ENCODE data around the gene NID1.

The NID1 gene

DNA sequence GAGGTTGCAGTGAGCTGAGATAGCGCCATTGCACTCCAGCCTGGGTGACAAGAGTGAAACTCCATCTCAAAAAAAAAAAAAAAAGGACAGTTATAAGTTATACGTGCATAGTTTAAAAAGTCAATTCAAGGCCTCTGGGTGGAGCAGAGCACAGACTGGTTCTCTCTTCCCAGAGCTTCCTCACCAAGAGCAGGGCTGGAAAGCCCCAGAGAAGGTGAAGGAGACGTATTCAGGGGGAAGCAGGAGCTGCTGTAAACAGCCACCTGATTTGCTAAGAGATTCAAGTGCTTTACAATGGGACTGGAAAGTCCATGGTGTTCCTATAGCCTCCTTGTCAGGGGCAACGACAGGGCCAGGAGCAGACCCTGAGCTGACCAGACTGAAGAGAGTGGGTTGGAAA, 113.2 kb downstream of the NID1 start:
- H3K23ac ChIP-seq (ENCODE audit: low read depth, low read length, poor library complexity) = no peak overlapping the region
- H2AFZ ChIP-seq (ENCODE audit: low read length) = no peak overlapping the region
- peaks cover 0 to 5% of the 10 kb centered on the region in 2 donors for H3K4me1 ChIP-seq (ENCODE audit: control insufficient read depth in 2 of 2, insufficient read depth in 1 of 2, low read depth in 1 of 2, low read length in 2 of 2)
- no peak overlapping the region for H3K4ac ChIP-seq (ENCODE audit: low read length)
- H3K18ac ChIP-seq (ENCODE audit: low read length) = no peak overlapping the region
- peaks cover 0 to 2% of the 10 kb centered on the region in 2 donors for H3K9me3 ChIP-seq (replicated peaks in 1 of 2; ENCODE audit: control insufficient read depth in 2 of 2, insufficient read depth in 1 of 2, low read depth in 1 of 2, low read length in 2 of 2)
- H2AK5ac ChIP-seq (ENCODE audit: low read depth, low read length) = no peak overlapping the region
- H3K4me2 ChIP-seq (ENCODE audit: insufficient read depth, low read length, poor library complexity, severe bottlenecking) = no peak overlapping the region
- no peaks in the 10 kb centered on the region for H3K79me1 ChIP-seq (ENCODE audit: low read depth, low read length)
- H3K9ac ChIP-seq (ENCODE audit: low read depth, low read length, poor library complexity) = no peak overlapping the region
- no peak for DNase-seq (ENCODE audit: low spot score)
- no peak overlapping the region for H2BK5ac ChIP-seq (ENCODE audit: low read length)
- H2BK15ac ChIP-seq (ENCODE audit: low read length) = no peak overlapping the region
- no peak overlapping the region for H3K14ac ChIP-seq (ENCODE audit: low read length)
- no peaks in the 10 kb centered on the region for H3K27me3 ChIP-seq (ENCODE audit: control insufficient read depth in 3 of 3, insufficient read depth in 3 of 3, low read depth in 1 of 3, low read length in 3 of 3)
- no peak overlapping the region for H4K8ac ChIP-seq (ENCODE audit: low read depth, low read length)
- no CpG with 5 or more reads among the region's 4 CpGs for WGBS, 2 donors (ENCODE audit: extremely low coverage in 2 of 2, insufficient read length in 2 of 2, insufficient replicate concordance in 1 of 2)
- H3K36me3 ChIP-seq (replicated peaks in 1 of 2; ENCODE audit: control insufficient read depth in 2 of 2, insufficient read depth in 2 of 2, low read length in 2 of 2) = no peaks in the 10 kb centered on the region
- H2BK120ac ChIP-seq (ENCODE audit: low read depth, low read length) = no peak overlapping the region
- no peak overlapping the region for H3K27ac ChIP-seq (replicated peaks; ENCODE audit: low read length)
- no peak overlapping the region for H3K4me3 ChIP-seq (ENCODE audit: low read length in 2 of 2)
- H2BK12ac ChIP-seq (ENCODE audit: low read length) = no peak overlapping the region
- H4K91ac ChIP-seq (ENCODE audit: low read depth, low read length, poor library complexity) = no peak overlapping the region

DNA sequence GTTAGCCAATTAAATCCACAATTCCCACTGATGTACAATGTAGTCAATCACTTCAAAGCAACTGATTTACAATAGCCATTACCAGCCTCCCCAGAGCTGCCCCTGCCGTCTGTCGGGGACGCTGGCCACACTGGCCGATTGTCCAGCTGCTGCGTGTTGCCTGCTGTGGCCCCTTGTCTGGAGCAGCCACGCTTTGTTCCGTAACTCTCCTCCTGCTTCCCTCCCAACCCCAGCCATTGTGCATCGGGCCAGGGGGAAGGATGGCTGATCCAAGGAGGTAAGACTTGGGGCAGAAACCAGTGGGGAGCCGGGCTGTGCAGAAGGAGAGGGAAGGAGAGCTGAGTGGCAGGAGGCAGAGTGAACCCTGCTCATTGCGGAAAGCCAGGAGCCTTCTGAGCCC, 114.6 kb downstream of the NID1 start:
- H3K23ac ChIP-seq (ENCODE audit: low read depth, low read length, poor library complexity) = no peak overlapping the region
- peak overlapping the region; percentile 9 for H3K18ac ChIP-seq (ENCODE audit: low read length)
- no peak overlapping the region for H2AK5ac ChIP-seq (ENCODE audit: low read depth, low read length)
- H3K14ac ChIP-seq (ENCODE audit: low read length) = peak overlapping the region; percentile 25
- H2BK120ac ChIP-seq (ENCODE audit: low read depth, low read length) = no peak overlapping the region
- no peak overlapping the region for H2BK15ac ChIP-seq (ENCODE audit: low read length)
- peak overlapping the region; percentile 81 for H2AFZ ChIP-seq (ENCODE audit: low read length)
- H3K36me3 ChIP-seq (replicated peaks in 1 of 2; ENCODE audit: control insufficient read depth in 2 of 2, insufficient read depth in 2 of 2, low read length in 2 of 2) = no peaks in the 10 kb centered on the region
- no peak overlapping the region for H2BK12ac ChIP-seq (ENCODE audit: low read length)
- H3K4ac ChIP-seq (ENCODE audit: low read length) = no peak overlapping the region
- peaks cover 0 to 5% of the 10 kb centered on the region in 2 donors for H3K4me1 ChIP-seq (ENCODE audit: control insufficient read depth in 2 of 2, insufficient read depth in 1 of 2, low read depth in 1 of 2, low read length in 2 of 2)
- no peak overlapping the region for H2BK5ac ChIP-seq (ENCODE audit: low read length)
- H3K79me1 ChIP-seq (ENCODE audit: low read depth, low read length) = no peaks in the 10 kb centered on the region
- WGBS, 2 donors (ENCODE audit: extremely low coverage in 2 of 2, insufficient read length in 2 of 2, insufficient replicate concordance in 1 of 2) = no CpG with 5 or more reads among the region's 10 CpGs
- H4K8ac ChIP-seq (ENCODE audit: low read depth, low read length) = peak overlapping the region; percentile 19
- no peak overlapping the region for H3K9ac ChIP-seq (ENCODE audit: low read depth, low read length, poor library complexity)
- H4K91ac ChIP-seq (ENCODE audit: low read depth, low read length, poor library complexity) = no peak overlapping the region
- H3K4me3 ChIP-seq (ENCODE audit: low read length in 2 of 2) = no peak overlapping the region
- DNase-seq (ENCODE audit: low spot score) = no peak
- no peaks in the 10 kb centered on the region for H3K27me3 ChIP-seq (ENCODE audit: control insufficient read depth in 3 of 3, insufficient read depth in 3 of 3, low read depth in 1 of 3, low read length in 3 of 3)
- peaks cover 0 to 2% of the 10 kb centered on the region in 2 donors for H3K9me3 ChIP-seq (replicated peaks in 1 of 2; ENCODE audit: control insufficient read depth in 2 of 2, insufficient read depth in 1 of 2, low read depth in 1 of 2, low read length in 2 of 2)
- H3K4me2 ChIP-seq (ENCODE audit: insufficient read depth, low read length, poor library complexity, severe bottlenecking) = no peak overlapping the region
- H3K27ac ChIP-seq (replicated peaks; ENCODE audit: low read length) = no peak overlapping the region

DNA sequence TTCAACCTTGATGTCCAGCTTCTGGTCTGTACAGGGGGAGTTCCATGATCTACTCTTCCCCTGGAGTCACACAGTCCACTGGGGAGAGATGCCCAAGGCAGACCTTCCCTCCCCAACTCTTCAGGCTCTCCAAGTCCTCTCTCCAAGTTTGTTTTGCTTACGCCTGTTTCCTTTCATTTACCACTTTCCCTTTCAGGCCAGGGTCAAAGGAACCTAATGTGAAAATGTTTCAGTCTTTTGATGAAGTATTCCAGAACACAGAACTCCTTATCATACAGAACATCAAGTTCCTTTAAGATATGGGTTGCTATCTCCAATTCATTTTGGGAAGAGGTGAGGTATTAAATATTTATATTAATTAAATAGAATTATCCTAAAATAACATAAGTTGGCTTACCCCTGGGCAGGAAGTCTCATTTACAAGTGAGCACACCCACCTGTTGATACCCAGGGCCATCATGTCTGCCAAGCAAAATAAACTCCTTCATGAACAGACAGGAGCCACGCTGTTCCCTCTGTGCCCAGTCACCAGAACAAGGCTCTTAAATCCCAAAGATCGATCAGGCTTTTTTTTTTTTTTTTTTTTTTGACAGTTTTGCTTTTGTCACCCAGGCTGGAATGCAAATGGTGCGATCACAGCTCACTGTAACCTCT, 116.0 kb downstream of the NID1 start:
- Histone ChIP-seq H3K4me3 (ENCODE audit: low read length in 2 of 2) (no peak overlapping the region), H3K4me1 (ENCODE audit: control insufficient read depth in 2 of 2, insufficient read depth in 1 of 2, low read depth in 1 of 2, low read length in 2 of 2) (peaks cover 0 to 5% of the 10 kb centered on the region in 2 donors), H3K79me1 (ENCODE audit: low read depth, low read length) (no peaks in the 10 kb centered on the region), H2AFZ (ENCODE audit: low read length) (no peak overlapping the region), H3K9ac (ENCODE audit: low read depth, low read length, poor library complexity) (no peak overlapping the region), H2BK120ac (ENCODE audit: low read depth, low read length) (no peak overlapping the region), H3K9me3 (replicated peaks in 1 of 2; ENCODE audit: control insufficient read depth in 2 of 2, insufficient read depth in 1 of 2, low read depth in 1 of 2, low read length in 2 of 2) (peaks cover 0 to 2% of the 10 kb centered on the region in 2 donors), H3K18ac (ENCODE audit: low read length) (no peak overlapping the region), H3K4ac (ENCODE audit: low read length) (no peak overlapping the region), H3K23ac (ENCODE audit: low read depth, low read length, poor library complexity) (no peak overlapping the region), H2BK5ac (ENCODE audit: low read length) (no peak overlapping the region), H4K8ac (ENCODE audit: low read depth, low read length) (no peak overlapping the region), H3K27me3 (ENCODE audit: control insufficient read depth in 3 of 3, insufficient read depth in 3 of 3, low read depth in 1 of 3, low read length in 3 of 3) (peaks cover 0 to 4% (median 0%) of the 10 kb centered on the region in 3 experiments), H3K4me2 (ENCODE audit: insufficient read depth, low read length, poor library complexity, severe bottlenecking) (no peak overlapping the region), H2BK15ac (ENCODE audit: low read length) (no peak overlapping the region), H3K27ac (replicated peaks; ENCODE audit: low read length) (no peak overlapping the region), H3K36me3 (replicated peaks in 1 of 2; ENCODE audit: control insufficient read depth in 2 of 2, insufficient read depth in 2 of 2, low read length in 2 of 2) (no peaks in the 10 kb centered on the region), H2AK5ac (ENCODE audit: low read depth, low read length) (no peak overlapping the region), H3K14ac (ENCODE audit: low read length) (no peak overlapping the region), H2BK12ac (ENCODE audit: low read length) (no peak overlapping the region), H4K91ac (ENCODE audit: low read depth, low read length, poor library complexity) (no peak overlapping the region)
- WGBS, 2 donors (ENCODE audit: extremely low coverage in 2 of 2, insufficient read length in 2 of 2, insufficient replicate concordance in 1 of 2) = no CpG with 5 or more reads among the region's 4 CpGs
- no peak for DNase-seq (ENCODE audit: low spot score)

DNA sequence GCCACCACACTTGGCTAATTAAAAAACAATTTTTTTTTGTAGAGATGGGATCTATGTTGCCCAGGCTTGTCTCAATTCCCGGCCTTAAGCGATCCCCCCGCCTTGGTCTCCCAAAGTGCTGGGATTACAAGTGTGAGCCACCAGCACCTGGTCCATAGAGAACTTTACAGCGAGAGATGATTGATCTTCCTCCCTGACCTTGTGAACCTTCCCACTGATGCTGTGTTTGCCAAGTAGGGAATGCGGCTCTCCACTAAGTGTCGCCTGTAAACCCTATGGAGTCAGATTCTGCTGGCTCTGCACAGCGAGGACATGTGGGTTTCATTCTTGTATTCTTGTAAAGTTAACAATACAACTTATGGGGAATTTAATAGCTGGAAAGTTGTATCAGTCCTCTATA, 116.9 kb downstream of the NID1 start:
- Histone ChIP-seq H2BK12ac (ENCODE audit: low read length) (no peak overlapping the region), H2AK5ac (ENCODE audit: low read depth, low read length) (no peak overlapping the region), H4K8ac (ENCODE audit: low read depth, low read length) (no peak overlapping the region), H3K4me1 (ENCODE audit: control insufficient read depth in 2 of 2, insufficient read depth in 1 of 2, low read depth in 1 of 2, low read length in 2 of 2) (peaks cover 0 to 5% of the 10 kb centered on the region in 2 donors), H3K79me1 (ENCODE audit: low read depth, low read length) (no peaks in the 10 kb centered on the region), H3K23ac (ENCODE audit: low read depth, low read length, poor library complexity) (no peak overlapping the region), H2BK5ac (ENCODE audit: low read length) (no peak overlapping the region), H3K36me3 (replicated peaks in 1 of 2; ENCODE audit: control insufficient read depth in 2 of 2, insufficient read depth in 2 of 2, low read length in 2 of 2) (no peaks in the 10 kb centered on the region), H3K18ac (ENCODE audit: low read length) (no peak overlapping the region), H2AFZ (ENCODE audit: low read length) (no peak overlapping the region), H3K14ac (ENCODE audit: low read length) (no peak overlapping the region), H2BK120ac (ENCODE audit: low read depth, low read length) (no peak overlapping the region), H3K9ac (ENCODE audit: low read depth, low read length, poor library complexity) (no peak overlapping the region), H2BK15ac (ENCODE audit: low read length) (no peak overlapping the region), H3K4ac (ENCODE audit: low read length) (no peak overlapping the region), H3K27ac (replicated peaks; ENCODE audit: low read length) (no peak overlapping the region), H3K27me3 (ENCODE audit: control insufficient read depth in 3 of 3, insufficient read depth in 3 of 3, low read depth in 1 of 3, low read length in 3 of 3) (peaks cover 0 to 7% (median 0%) of the 10 kb centered on the region in 3 experiments), H3K4me2 (ENCODE audit: insufficient read depth, low read length, poor library complexity, severe bottlenecking) (no peak overlapping the region), H4K91ac (ENCODE audit: low read depth, low read length, poor library complexity) (no peak overlapping the region), H3K4me3 (ENCODE audit: low read length in 2 of 2) (no peak overlapping the region), H3K9me3 (replicated peaks in 1 of 2; ENCODE audit: control insufficient read depth in 2 of 2, insufficient read depth in 1 of 2, low read depth in 1 of 2, low read length in 2 of 2) (peaks cover 0 to 2% of the 10 kb centered on the region in 2 donors)
- no CpG with 5 or more reads among the region's 7 CpGs for WGBS, 2 donors (ENCODE audit: extremely low coverage in 2 of 2, insufficient read length in 2 of 2, insufficient replicate concordance in 1 of 2)
- no peak for DNase-seq (ENCODE audit: low spot score)

All from neuronal stem cell (in vitro differentiated cells).